ENCODE data around the gene MEPCE.

MEPCE gene

GRCh38 chr7:100478958-100479660 lies 49.5 kb downstream of the MEPCE start, which contains the start of gene TSC22D4 (continued):
- no peak for TF ChIP-seq ZNF521 (tag by site-specific recombination; IDR thresholded peaks at IDR 0.05)
- no peak for TF ChIP-seq GLI2 (tag by site-specific recombination; IDR thresholded peaks at IDR 0.05; ENCODE audit: borderline replicate concordance, low read depth)
- no peak for TF ChIP-seq ZNF529 (tag by site-specific recombination; IDR thresholded peaks at IDR 0.05; ENCODE audit: insufficient replicate concordance)
- TF ChIP-seq ZNF426 (tag by site-specific recombination; IDR thresholded peaks at IDR 0.05) = no peak
- no peak for TF ChIP-seq ZNF510 (tag by site-specific recombination; IDR thresholded peaks at IDR 0.05; ENCODE audit: insufficient replicate concordance)
- peak; percentile 84 for TF ChIP-seq ZNF629 (tag by site-specific recombination; IDR thresholded peaks at IDR 0.05)
- peak; percentile 76 for TF ChIP-seq SCRT1 (tag by site-specific recombination; IDR thresholded peaks at IDR 0.05; ENCODE audit: borderline replicate concordance)
- TF ChIP-seq ZNF639 (tag by site-specific recombination; IDR thresholded peaks at IDR 0.05) = peak; percentile 70; the same call in 1 of the 2 replicates
- TF ChIP-seq ZNF654 (tag by site-specific recombination; IDR thresholded peaks at IDR 0.05; ENCODE audit: low read depth) = no peak
- peak; percentile 42 for TF ChIP-seq FEZF1 (tag by site-specific recombination; IDR thresholded peaks at IDR 0.05)
- TF ChIP-seq ZSCAN4 (tag by site-specific recombination; IDR thresholded peaks at IDR 0.05) = peak; percentile 77
- TF ChIP-seq WT1 (tag by site-specific recombination; IDR thresholded peaks at IDR 0.05) = peak; percentile 99
- peak; percentile 87 for TF ChIP-seq ZFP69B (tag by site-specific recombination; IDR thresholded peaks at IDR 0.05)
- peak; percentile 37 for TF ChIP-seq ZBTB26 (tag by site-specific recombination; optimal IDR thresholded peaks at IDR 0.05)
- no peak for TF ChIP-seq ZNF670 (tag by site-specific recombination; IDR thresholded peaks at IDR 0.05; ENCODE audit: low read depth)
- TF ChIP-seq ZNF776 (tag by site-specific recombination; IDR thresholded peaks at IDR 0.05; ENCODE audit: borderline replicate concordance) = no peak
- no peak for TF ChIP-seq HOXD13 (CRISPR knock-in tag; IDR thresholded peaks at IDR 0.05; ENCODE audit: borderline replicate concordance)
- peak; percentile 94 for TF ChIP-seq ZNF610 (tag by site-specific recombination; IDR thresholded peaks at IDR 0.05; ENCODE audit: borderline replicate concordance)
- peak; percentile 89 for TF ChIP-seq ZNF600 (tag by site-specific recombination; IDR thresholded peaks at IDR 0.05)
- no peak for TF ChIP-seq ZNF830 (tag by site-specific recombination; IDR thresholded peaks at IDR 0.05; ENCODE audit: low read depth)
- TF ChIP-seq ZNF18 (tag by site-specific recombination; IDR thresholded peaks at IDR 0.05) = no peak; the same call in none of the 2 replicates
- no peak for TF ChIP-seq ZNF416 (tag by site-specific recombination; IDR thresholded peaks at IDR 0.05)
- no peak for TF ChIP-seq ZNF530 (tag by site-specific recombination; IDR thresholded peaks at IDR 0.05; ENCODE audit: low read depth)
- TF ChIP-seq TCF7L2 (IDR thresholded peaks at IDR 0.05; ENCODE audit: borderline replicate concordance, low read depth, low read length) = no peak
- no peak for TF ChIP-seq MEIS1 (CRISPR knock-in tag; IDR thresholded peaks at IDR 0.05; ENCODE audit: borderline replicate concordance)
- peak; percentile 96 for TF ChIP-seq GLIS2 (tag by site-specific recombination; IDR thresholded peaks at IDR 0.05)
- TF ChIP-seq ZNF366 (tag by site-specific recombination; conservative IDR thresholded peaks at IDR 0.05) = peak; percentile 100
- TF ChIP-seq ZNF239 (tag by site-specific recombination; IDR thresholded peaks at IDR 0.05) = 0 out of 2 replicates have a peak, but pooled peaks have one; percentile 34
- TF ChIP-seq ZNF280C (tag by site-specific recombination; IDR thresholded peaks at IDR 0.05) = no peak
- peak; percentile 90 for TF ChIP-seq ZNF785 (tag by site-specific recombination; IDR thresholded peaks at IDR 0.05)
- TF ChIP-seq ZNF184 (tag by site-specific recombination; IDR thresholded peaks at IDR 0.05) = peak; percentile 83; the same call in 1 of the 2 replicates
- TF ChIP-seq ZNF16 (tag by site-specific recombination; IDR thresholded peaks at IDR 0.05; ENCODE audit: low read depth) = no peak
- TF ChIP-seq ZNF214 (tag by site-specific recombination; IDR thresholded peaks at IDR 0.05; ENCODE audit: borderline replicate concordance) = no peak
- TF ChIP-seq ZNF623 (tag by site-specific recombination; IDR thresholded peaks at IDR 0.05) = no peak

Data from HEK293 (cell line).